GM18502 (cell line): ENCODE measurements around the gene EXOSC1.
"Not testable (repeated sequence)": the region's sequence is repeated elsewhere in the genome, so short reads cannot be mapped to it uniquely, and the experiment has no call there.

Source experiments
- ATAC-seq: cut with Tn5 transposase; IDR thresholded peaks from one replicate; pipeline ENCODE4 v1.9.1; 2021; ENCODE audit warnings: mild to moderate bottlenecking; ENCODE audit not compliant: unreplicated experiment, poor library complexity

The EXOSC1 gene

DNA sequence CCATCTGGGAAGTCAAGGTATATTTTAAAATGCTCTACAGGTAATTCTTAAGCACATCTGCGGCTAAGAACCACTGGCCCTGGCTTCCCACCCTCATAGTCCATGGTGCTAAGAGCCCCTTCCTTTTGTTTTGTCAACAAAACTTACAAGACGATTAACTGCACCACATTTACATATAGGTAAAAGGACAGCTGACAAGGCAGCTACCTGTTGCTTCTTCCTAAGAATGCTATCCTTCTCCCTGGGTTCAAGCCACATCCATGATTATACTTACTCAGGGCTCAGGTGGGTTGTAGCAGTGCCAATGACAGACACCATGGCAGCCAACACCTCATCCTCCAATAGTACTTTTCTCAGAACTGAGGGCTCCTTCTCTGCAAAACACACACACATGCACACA is 16.5 kb upstream of the EXOSC1 start:
- no peak for ATAC-seq

DNA sequence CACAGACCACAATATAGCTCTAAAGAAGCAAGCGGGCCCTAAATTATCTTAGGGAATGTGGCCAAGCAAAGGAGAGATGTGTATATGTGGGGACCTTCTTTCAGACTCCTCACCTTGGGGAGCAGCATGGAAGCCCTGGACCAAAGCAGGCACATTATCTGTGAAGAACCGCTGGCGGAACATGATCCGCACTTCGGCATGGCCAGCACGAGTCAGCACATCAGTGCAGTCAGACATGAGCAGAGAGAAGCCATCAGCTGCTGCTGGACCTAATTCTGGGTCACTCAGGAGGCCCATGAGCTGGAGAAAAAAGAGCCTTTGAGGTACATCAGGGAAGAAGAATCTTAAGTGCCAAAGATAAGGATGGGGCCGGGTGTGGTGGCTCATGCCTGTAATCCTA is 14.1 kb upstream of the EXOSC1 start:
- ATAC-seq = no peak

DNA sequence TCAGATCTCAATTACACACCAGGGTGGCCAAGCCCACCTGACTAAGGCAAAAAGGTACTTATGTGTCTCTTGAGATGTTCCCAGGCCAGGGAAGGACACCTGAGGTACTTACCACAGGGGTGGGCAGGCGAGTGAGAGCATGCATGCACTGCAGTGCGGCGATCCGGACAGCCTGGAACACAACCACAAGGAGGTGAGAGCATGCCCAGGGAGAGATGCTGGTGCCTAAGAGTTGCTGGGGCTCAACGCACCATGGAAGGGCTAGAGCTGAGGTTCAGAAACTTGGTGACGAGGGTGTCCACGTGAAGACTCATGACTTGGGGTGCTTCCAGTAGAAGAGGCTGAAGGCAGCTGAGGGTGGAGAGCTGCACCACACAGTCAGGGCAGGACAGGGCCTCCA is 13.3 kb upstream of the EXOSC1 start:
- ATAC-seq = no peak

DNA sequence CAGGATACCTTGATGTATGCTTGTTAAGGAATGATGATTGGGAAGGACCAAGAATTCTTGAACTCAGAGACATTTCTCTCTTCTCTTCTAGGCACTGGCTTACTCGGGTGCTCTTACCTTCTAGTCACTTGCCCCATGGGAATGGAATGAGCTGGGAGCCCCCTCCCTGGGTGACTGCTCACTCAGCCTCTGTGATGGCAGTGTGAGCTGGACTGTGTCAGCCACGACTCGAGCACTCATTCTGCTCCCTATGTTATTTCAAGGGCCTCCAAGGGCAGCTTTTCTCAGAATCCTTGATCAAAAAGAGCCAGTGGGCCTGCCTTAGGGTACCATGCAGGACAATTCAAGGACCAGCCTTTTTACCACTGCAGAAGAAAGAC is 10.9 kb upstream of the EXOSC1 start:
- no peak for ATAC-seq

DNA sequence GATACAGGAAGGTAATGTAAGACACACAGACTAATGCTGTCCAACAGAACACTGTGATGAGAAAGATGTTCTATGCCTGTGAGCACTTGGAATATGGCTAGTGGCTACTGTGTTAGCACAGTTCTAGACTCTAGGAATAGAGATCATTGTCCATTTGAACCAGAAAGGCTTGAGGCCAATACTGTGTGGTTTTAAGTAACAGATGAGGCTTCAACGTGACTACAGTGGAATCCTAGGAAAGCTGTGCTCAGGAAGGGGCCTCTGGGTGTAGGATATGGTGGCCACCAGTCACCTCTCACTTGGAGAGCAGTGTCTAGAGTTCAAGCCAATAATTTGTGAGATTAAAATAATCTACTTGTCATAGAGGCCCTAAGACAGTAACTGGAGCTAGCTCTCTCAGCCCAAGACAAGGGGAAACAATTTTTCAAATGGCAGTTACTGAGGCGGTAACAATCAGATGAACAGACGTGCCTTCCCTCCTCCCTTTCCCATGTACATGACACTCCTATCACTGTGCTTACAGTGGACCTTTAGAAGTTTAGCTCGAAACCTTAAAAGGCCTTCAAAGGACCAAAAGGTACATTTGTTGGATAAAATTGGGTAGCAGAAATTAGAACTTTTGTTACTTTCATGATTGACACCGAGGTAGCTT is 10.4 kb upstream of the EXOSC1 start:
- ATAC-seq = no peak

- ATAC-seq = no peak
These were observed 8.7 kb upstream of the EXOSC1 start for GRCh38 chr10:97454330-97455036.

- ATAC-seq = no peak
These were observed 6.5 kb upstream of the EXOSC1 start for GRCh38 chr10:97452352-97452751.

DNA sequence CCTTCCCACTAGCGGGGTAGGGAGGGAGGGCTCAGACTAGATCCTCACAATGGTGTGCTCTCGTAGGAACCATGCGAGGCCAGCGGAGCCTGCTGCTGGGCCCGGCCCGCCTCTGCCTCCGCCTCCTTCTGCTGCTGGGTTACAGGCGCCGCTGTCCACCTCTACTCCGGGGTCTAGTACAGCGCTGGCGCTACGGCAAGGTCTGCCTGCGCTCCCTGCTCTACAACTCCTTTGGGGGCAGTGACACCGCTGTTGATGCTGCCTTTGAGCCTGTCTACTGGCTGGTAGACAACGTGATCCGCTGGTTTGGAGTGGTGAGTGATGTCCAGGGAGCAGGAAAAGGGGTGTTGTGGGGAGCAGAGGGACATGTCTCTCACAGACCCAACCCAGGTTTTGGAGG is 5.8 kb upstream of the EXOSC1 start:
- ATAC-seq = no peak

- no peak for ATAC-seq
These were observed 5.0 kb upstream of the EXOSC1 start for GRCh38 chr10:97450828-97451227.

GRCh38 chr10:97445357-97445721 is 467 bp downstream of the EXOSC1 start:
- ATAC-seq = no peak

- ATAC-seq = no peak
These were observed 1.6 kb downstream of the EXOSC1 start for GRCh38 chr10:97444212-97444611.

DNA sequence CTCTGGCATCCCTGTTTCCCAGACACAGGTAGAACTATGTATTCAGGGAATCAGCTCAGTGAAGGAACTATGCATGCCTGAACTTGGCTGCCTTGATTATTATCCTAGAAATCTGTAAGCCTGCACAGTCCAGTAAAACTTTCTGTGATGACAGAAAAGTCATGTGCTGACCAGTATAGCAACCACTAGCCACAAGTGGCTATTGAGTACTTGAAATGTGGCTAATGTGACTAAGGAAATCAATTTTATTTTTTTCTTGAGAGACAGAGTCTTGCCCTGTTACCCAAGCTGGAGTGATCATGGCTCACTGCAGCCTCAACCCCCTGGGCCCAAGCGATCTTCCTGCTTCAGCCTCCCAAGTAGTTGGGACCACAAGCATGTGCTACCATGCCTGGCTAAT is 3.5 kb downstream of the EXOSC1 start:
- ATAC-seq = no peak

GRCh38 chr10:97435211-97435610 is 10.6 kb downstream of the EXOSC1 start:
- no peak for ATAC-seq

GRCh38 chr10:97434557-97434956 is 11.2 kb downstream of the EXOSC1 start:
- ATAC-seq = no peak

GRCh38 chr10:97434055-97434454 is 11.8 kb downstream of the EXOSC1 start:
- no peak for ATAC-seq

DNA sequence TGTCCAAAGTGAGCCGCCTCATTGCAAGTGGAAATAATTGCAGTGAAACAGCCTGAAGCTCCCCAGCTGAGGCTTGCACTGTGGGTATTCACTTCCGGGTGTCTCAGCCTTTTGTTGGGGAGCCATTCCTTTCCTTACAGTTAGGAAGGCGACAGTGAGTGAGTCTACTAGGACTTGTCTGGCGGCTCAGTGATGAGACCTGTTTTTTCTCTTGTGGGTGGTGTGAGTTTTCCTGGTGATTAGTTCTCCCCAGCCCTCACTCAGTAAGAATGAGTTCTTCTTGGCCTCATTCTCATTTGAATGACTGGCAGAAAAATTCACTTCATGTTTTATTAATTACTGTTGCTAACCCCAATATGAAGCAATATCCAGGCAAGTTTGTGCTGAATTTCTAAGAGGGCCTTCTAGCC is 17.2 kb downstream of the EXOSC1 start:
- no peak for ATAC-seq

DNA sequence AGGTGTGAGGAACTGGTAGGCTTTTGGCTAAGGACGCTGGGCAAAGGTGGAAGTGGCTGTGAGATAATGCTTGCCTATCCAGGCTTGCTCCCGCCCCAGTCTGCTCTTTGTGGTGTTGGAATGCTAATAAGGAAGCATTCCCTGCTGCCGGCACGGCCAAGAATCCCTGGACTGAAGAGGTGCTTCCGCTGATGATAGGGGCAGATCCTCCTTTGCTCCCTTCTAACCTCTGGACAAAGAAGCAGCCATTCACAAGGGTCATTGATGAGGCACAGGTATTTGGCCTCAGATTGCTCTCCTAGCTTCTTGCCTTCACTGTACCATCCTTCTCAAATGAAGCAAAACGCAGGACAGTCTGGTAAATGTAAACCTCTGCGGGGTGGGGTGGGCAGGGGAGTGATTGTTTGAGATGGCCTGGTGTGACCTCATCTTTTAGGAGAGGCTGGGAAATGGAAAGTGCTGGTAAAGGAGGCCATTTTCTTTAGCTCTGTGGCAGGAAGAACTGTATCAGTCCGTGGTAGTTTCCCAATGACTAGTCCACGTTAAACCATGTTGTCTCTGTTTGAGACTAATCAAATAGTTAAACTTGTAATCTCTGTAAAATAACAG is 18.1 kb downstream of the EXOSC1 start:
- no peak for ATAC-seq

GRCh38 chr10:97426776-97427570 is 18.8 kb downstream of the EXOSC1 start:
- no peak for ATAC-seq

DNA sequence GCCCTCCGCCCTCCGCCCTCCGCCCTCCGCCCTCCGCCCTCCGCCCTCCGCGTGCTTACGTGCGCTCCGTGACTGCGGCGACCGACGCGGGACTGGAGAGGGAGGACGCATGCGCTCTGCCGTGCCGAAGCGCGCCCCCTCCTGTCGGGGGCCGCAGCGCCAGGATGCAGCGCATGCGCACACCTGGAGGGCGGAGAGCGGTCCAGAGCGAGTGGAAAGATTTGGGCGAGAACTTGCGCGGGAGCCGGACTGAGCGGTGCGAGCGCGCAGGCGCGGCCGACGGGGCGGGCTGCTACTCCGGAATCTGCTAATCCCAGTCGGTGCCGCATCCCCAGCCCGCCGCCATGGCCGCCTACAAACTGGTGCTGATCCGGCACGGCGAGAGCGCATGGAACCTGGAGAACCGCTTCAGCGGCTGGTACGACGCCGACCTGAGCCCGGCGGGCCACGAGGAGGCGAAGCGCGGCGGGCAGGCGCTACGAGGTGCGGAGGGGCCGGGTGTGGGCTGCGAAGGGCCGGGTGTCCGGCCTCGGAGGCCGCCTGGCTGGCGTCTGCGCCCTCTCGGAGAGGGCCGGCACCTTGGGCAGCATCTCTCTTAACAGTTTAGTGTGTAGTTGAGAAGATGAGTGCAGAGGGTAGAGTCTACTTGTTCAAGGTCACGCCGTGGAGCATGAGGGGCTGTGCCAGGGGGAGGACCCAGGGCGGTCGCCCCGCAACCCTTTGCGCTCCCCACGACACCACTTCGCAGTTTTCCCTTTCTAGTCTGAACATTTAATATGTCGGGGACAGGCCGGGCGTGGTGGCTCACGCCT is 19.6 kb downstream of the EXOSC1 start, which contains the start of gene PGAM1:
TSS of gene PGAM1 (plus strand) at position 228 of the 812 bp plus-strand sequence. CDS start at position 345, 117 bp downstream.
- peak; percentile 81 for ATAC-seq

GRCh38 chr10:97423757-97424098 is 22.1 kb downstream of the EXOSC1 start:
- ATAC-seq = not testable (repeated sequence)
